SKM-1 treated with dmso at 0.1 percent for 144 hours (cell line): ENCODE results near the gene TMEM131.
"Not testable (repeated sequence)": the region's sequence is repeated elsewhere in the genome, so short reads cannot be mapped to it uniquely, and the experiment has no call there.

Experiments used
- DNase-seq: peaks from one replicate; lab custom pipeline; 2025; ENCODE audit not compliant: unreplicated experiment; lab: John Stamatoyannopoulos, UW

The TMEM131 gene, protein sequence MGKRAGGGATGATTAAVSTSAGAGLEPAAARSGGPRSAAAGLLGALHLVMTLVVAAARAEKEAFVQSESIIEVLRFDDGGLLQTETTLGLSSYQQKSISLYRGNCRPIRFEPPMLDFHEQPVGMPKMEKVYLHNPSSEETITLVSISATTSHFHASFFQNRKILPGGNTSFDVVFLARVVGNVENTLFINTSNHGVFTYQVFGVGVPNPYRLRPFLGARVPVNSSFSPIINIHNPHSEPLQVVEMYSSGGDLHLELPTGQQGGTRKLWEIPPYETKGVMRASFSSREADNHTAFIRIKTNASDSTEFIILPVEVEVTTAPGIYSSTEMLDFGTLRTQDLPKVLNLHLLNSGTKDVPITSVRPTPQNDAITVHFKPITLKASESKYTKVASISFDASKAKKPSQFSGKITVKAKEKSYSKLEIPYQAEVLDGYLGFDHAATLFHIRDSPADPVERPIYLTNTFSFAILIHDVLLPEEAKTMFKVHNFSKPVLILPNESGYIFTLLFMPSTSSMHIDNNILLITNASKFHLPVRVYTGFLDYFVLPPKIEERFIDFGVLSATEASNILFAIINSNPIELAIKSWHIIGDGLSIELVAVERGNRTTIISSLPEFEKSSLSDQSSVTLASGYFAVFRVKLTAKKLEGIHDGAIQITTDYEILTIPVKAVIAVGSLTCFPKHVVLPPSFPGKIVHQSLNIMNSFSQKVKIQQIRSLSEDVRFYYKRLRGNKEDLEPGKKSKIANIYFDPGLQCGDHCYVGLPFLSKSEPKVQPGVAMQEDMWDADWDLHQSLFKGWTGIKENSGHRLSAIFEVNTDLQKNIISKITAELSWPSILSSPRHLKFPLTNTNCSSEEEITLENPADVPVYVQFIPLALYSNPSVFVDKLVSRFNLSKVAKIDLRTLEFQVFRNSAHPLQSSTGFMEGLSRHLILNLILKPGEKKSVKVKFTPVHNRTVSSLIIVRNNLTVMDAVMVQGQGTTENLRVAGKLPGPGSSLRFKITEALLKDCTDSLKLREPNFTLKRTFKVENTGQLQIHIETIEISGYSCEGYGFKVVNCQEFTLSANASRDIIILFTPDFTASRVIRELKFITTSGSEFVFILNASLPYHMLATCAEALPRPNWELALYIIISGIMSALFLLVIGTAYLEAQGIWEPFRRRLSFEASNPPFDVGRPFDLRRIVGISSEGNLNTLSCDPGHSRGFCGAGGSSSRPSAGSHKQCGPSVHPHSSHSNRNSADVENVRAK (N-terminal part only)

DNA sequence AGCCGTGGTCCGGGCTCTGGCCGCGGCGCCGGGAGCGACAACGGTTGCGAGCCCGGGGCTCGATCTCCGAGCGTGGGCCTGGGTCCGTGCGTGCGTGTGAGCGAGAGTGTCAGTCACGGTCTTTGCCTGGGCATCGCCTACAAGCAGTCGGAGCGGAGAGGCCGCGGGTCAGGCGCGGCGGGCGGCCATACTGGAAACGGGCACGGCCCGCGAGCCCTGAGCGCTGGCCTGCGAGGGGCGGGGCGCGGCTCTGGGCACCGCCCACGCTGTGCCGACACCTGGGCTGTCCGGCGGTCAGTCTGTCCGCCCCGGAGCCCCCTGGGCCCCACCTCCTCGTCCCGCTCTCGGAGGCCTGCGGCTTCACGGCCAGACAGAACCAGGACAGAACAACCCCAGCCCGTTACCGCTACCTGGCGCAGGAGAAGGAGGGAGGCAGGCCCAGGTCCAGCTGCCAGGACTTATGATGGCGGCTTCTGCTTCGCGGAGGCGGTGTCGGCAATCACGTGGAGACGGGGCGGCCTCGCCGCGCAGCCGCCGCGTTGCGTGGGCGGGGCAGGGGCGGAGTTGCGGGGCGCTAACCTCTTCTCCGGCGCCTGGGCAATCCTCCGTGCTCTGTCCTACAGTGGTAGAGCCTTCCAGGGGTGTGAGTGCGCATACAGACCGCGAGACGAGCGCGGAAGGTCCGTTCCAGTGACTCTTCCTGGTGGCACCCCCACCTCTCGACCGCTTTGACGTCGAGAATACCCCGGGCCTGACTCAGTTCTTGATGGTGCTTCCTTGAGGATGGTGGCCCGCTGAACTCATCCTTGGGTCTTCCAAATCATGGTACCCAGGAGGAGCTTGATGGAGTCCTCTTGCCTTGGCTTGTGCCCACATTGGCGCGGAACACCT is at the start of gene TMEM131:
TMEM131 (minus strand) TSS at position 215 of the 891 bp plus-strand sequence. CDS start 286 bp downstream, outside the sequence.
- DNase-seq, result peak; percentile 89

DNA sequence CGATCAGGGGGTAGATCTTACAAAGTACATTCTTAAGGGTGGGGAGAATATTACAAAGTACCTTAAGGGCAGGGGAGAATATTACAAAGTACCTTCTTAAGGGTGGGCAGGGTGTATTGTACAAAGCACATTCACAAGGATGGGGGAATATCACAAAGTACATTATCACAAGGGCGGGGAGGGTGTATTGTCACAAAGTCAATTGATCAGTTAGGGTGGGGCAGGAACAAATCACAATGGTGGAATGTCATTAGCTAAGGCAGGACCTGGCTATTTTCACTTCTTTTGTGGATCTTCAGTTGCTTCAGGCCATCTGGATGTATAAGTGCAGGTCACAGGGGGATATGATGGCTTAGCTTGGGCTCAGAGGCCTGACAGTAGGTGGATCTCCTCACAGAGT is 49.0 kb upstream of the TMEM131 start:
- DNase-seq, result not testable (repeated sequence)

- DNase-seq, result no peak
These were observed 47.4 kb upstream of the TMEM131 start for GRCh38 chr2:98043101-98043500.

- no peak for DNase-seq
These were observed 44.7 kb upstream of the TMEM131 start for GRCh38 chr2:98040331-98040939.

GRCh38 chr2:98039085-98039756 is 43.5 kb upstream of the TMEM131 start:
- peak; percentile 54 for DNase-seq

DNA sequence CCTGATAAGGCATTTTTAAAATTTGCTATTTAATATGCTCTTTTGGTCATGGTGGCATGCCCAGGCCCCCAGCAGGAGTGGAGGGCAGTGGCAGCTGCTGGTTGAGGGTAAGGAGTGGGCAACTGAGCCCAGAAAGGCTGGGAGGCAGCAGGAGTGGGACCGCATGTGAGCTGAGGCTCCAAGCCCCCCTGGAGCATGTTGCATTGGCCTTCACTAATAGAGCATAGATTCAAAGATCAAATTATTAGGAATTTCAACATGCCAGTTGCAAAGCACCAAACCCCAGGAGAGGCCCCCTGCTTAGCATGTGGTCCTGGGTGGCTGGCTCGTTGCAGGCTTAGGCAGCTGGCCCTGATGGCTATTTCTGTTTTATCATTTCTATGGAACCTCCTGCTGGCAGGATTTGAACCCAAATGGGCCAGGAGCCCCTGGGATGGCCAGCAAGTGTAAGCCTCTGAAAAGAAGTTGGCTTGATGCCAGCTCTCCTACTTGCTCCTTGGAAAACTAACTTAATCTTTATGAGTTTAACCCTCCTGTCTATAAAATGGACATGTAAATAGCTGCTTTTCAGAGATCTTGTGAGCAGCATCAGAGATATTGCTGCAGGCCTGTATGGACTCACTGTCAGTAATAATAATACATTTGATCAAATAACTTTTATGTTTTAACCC is 42.1 kb upstream of the TMEM131 start:
- no peak for DNase-seq

GRCh38 chr2:98037206-98037605 is 41.5 kb upstream of the TMEM131 start:
- no peak for DNase-seq

DNA sequence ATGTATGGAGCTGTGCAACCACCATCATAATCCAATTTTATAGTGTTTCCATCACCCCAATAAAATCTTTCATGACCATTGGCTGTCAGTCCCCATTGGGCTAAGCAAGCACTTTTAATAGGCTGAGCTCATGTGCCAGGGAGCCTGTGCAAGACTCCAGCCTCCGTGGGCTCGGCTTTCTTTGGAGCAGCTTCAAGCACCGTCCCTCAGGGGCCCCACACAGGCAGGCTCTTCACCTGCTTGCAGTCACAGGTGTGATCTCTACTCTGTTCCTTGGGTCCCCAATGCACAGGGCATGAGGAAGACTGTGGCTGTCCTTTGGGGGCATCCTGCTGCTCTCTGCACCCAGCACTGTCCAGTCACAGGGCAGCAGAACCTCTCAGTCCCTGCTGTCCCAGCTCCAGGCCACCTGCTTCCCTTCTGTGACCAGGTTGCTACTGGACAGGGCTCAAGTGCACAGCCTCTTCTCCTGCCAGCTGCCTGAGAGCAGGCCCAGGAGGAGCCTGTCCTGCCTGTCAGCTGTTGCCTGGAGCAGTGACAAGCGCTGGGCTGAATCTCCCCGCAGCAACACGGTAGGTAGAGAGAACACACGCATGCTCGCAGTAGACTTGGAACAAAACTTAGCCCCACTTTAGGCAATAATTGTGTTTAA is 40.7 kb upstream of the TMEM131 start:
- no peak for DNase-seq

GRCh38 chr2:98034745-98035144 is 39.0 kb upstream of the TMEM131 start:
- no peak for DNase-seq

GRCh38 chr2:98032086-98032485 is 36.3 kb upstream of the TMEM131 start:
- no peak for DNase-seq

DNA sequence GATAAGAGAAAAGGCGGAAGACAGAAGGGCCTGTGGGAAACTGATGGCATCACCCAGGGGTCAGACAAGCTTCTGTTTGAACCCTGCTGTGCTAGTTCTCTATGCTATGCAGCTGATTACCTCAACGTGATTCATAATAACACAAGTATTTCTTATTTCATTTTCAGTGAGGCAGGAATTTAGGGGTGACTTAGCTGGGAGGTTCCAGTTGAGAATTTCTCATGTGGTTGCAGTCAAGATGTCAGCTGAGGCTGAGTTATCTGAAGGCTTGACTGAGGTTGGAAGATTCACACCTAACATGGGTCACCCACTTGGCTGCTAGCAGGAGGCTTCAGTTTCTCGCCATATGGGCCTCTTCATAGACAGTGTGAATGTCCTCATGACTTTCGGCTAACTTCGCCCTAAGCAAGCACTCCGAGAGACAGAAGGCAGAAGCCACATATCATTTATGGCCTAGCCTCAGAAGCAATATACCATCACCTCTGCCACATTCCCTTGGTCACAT is 34.0 kb upstream of the TMEM131 start:
- DNase-seq, result no peak

DNA sequence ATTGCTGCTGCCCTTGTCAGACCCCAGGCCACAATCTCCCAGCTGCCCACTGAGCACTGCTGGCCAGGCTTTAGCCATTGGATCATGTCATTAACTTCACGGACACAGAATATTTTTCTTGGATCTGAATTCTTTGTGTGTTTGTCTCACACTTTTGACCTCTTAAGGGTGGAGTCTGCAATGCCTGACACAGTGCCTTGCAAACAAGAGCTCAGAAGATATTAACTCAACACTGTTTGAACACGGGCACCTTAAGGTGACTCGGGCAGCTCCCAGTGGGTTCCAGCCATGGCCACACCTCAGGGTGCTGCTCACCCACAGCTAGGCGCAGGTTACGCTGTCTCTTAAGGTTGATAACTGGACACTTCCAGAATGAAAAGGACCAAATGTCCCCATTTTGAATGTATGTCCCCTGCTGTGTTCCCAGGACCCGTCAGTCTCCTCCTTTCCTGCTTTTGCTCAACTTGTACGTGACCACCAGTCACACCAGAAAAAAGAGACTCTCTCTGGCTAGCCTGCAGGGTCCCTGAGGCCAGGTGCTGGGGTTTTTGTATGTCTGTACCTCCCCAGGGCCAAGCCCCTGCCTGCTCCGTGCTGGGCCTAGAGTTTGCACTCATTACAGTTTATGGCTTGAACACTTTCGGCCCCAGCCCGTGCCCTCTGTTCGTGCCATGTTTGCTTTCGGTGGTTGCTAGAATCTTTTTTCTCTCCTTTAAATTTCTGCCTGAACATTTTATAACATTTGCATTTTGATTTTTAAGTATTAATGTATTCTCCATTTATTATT is 33.4 kb upstream of the TMEM131 start:
- no peak for DNase-seq

DNA sequence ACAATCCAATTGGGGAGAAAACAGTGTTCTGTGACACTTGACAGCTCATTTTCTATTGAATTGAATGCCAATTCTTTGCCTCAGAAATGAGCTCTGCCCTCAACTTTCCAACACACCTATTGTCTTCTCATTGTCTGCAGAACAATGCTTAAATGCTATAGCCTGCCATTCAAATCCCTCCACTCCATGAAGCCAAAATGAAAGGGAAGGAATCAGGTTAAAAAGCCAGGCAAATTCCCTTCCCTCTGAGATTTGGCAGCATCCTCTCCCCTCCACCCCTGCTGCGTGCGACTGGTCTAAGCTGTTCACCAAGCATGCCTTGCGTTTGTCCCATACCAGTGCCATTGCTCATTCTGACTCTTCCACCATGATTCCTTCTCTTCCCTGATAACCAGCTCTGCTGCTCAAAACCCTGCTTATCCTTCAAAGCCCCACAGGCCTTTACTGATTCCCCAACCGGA is 32.4 kb upstream of the TMEM131 start:
- no peak for DNase-seq

- DNase-seq, result no peak
These were observed 31.8 kb upstream of the TMEM131 start for GRCh38 chr2:98027538-98027937.

- peak; percentile 98 for DNase-seq
These were observed 31.3 kb upstream of the TMEM131 start for GRCh38 chr2:98026927-98027522.

DNA sequence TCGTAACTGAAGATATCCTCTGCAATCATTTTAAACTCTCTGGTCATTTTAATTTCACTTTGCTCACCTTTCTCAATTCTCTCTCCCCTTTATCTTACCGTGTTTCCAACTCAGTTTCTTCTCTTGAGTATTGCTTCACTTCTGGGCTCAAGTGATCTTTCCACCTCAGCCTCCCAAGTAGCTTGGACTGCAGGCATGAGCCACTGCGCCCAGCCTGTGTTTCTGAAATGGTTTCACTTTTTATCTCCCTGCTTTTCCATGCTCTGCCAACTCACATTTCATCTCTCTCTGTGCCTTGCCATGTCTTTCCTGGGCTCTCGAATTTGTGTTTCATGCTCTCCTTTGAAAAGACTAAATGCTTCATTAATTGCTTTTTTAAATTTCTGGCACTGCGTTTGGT is 30.5 kb upstream of the TMEM131 start:
- DNase-seq, result no peak
